ENCODE results near the gene OSER1. TPM values are rescaled to one million over a fixed set of nuclear protein-coding genes. Genes with fewer than 3 reads are reported as not detected.
A peak's percentile ranks its signal among the peaks of the same experiment; 100 is the strongest.

The OSER1 gene
- total RNA-seq, 4 donors from 2014 or later, result 73.0 to 114 (median 94.5) TPM

DNA sequence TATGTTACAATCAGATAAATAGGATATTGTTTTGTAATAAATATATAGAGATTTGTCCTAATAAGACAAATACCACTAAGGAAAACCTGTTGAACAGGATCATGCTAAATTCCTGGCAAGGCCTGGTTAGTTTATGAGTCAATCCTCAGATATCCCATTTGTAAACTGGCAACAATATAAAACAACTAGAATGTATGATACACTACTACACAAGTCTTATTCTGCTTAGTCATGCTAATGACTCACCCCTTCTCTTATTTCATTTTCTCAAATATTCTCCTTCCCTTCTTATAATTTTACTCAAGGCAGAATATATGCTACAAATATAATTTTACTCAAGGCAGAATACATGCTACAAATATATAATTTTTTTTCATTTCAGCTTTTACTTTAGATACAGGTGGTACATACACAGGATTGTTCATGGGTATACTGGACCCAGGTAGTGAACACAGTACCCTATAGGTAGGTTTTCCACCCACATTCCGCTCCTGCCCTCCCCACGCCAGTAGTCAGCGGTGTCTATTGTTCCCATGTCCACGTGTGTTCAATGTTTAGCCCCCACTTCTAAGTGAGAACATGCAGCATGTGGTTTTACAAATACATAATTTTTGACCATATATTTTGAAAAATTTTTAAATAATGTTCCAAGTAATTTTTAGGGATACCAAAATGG, 6.3 kb downstream of the OSER1 start:
- H3K36me3 ChIP-seq, result peaks cover 0 to 31% of the 10 kb centered on the region in 2 donors
- in situ Hi-C loops (cut with MboI; ENCODE audit: low sequenced_read_pairs in 4 of 4), result loop anchor here (25.0 kb wide), 7 partner anchors 258 to 1158 kb away; partner anchors contain the start of genes KCNK15 (in 2 of the 4), PKIG (in 1 of the 4), SDC4 (in 1 of the 4) and SRSF6 (in 1 of the 4)
- DNase-seq, result no peak
- no peaks in the 10 kb centered on the region for H3K27me3 ChIP-seq
- ATAC-seq, result peak; percentile 72 to 79
- no peaks in the 10 kb centered on the region for H3K9me3 ChIP-seq
- no peak for TF ChIP-seq POLR2A (IDR thresholded peaks at IDR 0.05)
- TF ChIP-seq, protein P1, sequence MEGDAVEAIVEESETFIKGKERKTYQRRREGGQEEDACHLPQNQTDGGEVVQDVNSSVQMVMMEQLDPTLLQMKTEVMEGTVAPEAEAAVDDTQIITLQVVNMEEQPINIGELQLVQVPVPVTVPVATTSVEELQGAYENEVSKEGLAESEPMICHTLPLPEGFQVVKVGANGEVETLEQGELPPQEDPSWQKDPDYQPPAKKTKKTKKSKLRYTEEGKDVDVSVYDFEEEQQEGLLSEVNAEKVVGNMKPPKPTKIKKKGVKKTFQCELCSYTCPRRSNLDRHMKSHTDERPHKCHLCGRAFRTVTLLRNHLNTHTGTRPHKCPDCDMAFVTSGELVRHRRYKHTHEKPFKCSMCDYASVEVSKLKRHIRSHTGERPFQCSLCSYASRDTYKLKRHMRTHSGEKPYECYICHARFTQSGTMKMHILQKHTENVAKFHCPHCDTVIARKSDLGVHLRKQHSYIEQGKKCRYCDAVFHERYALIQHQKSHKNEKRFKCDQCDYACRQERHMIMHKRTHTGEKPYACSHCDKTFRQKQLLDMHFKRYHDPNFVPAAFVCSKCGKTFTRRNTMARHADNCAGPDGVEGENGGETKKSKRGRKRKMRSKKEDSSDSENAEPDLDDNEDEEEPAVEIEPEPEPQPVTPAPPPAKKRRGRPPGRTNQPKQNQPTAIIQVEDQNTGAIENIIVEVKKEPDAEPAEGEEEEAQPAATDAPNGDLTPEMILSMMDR (IDR thresholded peaks at IDR 0.05 in 4 of 5, conservative IDR thresholded peaks at IDR 0.05 in 1 of 5), result no peak
- H3K27ac ChIP-seq, result peak overlapping the region; percentile 97 to 100 (median 98)
- intact Hi-C loops (cut with DNase I; ENCODE audit: low total_unique reads), result loop anchor here (10.0 kb wide), 2 partner anchors 381 to 609 kb away; partner anchors contain the start of genes IFT52 and PKIG
- H3K4me1 ChIP-seq, result peaks cover 84 to 90% of the 10 kb centered on the region in 2 donors
- no peak overlapping the region for H3K4me3 ChIP-seq

DNA sequence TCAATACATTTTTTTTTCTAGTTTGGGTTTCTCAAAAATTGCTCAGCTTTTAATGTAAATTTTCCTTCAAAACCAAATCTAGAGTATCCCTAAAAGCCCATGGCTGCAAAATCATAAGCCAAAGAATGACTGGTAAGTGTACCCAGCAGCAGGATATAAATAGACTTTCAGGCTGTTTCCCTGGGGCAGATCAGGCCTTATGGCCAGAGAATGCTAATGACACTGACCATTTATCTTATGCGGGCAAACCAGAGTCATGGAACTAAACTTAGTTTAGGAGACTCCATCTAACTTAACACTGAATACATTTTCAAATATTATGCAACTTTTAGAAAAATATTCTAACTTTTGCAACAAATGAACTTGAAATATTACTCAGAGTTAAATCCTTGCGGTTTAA, 7.4 kb downstream of the OSER1 start:
- Histone ChIP-seq H3K27ac (peak overlapping the region; percentile 97 to 100 (median 98)), H3K27me3 (no peaks in the 10 kb centered on the region), H3K4me3 (no peak overlapping the region), H3K4me1 (peaks cover 78 to 83% of the 10 kb centered on the region in 2 donors), H3K36me3 (peaks cover 0 to 42% of the 10 kb centered on the region in 2 donors), H3K9me3 (no peaks in the 10 kb centered on the region)
- in situ Hi-C loops (cut with MboI; ENCODE audit: low sequenced_read_pairs in 4 of 4) (loop anchor here (25.0 kb wide), 7 partner anchors 259 to 1159 kb away; partner anchors contain the start of genes KCNK15 (in 2 of the 4), PKIG (in 1 of the 4), SDC4 (in 1 of the 4) and SRSF6 (in 1 of the 4)), intact Hi-C loops (cut with DNase I; ENCODE audit: low total_unique reads) (loop anchor here (10.0 kb wide), 2 partner anchors 382 to 608 kb away; partner anchors contain the start of genes IFT52 and PKIG)
- TF ChIP-seq, protein P1 (IDR thresholded peaks at IDR 0.05 in 4 of 5, conservative IDR thresholded peaks at IDR 0.05 in 1 of 5), result no peak
- peak in 1 of 2 donors; percentile 47 for TF ChIP-seq POLR2A (IDR thresholded peaks at IDR 0.05)
- DNase-seq, result peak; percentile 54 to 56
- peak; percentile 76 to 82 for ATAC-seq

DNA sequence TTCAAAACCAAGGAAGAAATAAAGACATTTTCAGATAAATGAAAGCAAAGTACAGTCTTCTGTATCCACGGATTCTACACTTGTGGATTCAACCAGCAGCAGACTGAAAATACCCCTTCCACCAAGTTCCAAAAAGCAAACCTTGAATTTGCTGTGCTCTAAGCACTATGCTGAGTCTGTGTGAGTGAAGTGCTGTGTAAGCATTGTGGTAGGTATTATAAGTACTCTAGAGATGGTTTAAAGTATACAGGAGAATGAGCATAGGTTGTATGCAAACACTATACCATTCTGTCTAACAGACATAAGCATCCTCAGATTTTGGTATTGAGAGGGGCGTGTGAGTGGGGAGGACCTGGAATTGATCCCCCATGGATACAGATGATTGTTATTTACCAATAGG, 9.6 kb downstream of the OSER1 start:
- Histone ChIP-seq H3K36me3 (peaks cover 0 to 63% of the 10 kb centered on the region in 2 donors), H3K27ac (peak overlapping the region; percentile 97 to 100 (median 98)), H3K4me3 (no peak overlapping the region), H3K4me1 (peaks cover 59 to 64% of the 10 kb centered on the region in 2 donors), H3K27me3 (no peaks in the 10 kb centered on the region), H3K9me3 (no peaks in the 10 kb centered on the region)
- intact Hi-C loops (cut with DNase I; ENCODE audit: low total_unique reads), result loop anchor here (10.0 kb wide), 2 partner anchors 384 to 606 kb away; partner anchors contain the start of genes IFT52 and PKIG
- in situ Hi-C loops (cut with MboI; ENCODE audit: low sequenced_read_pairs in 4 of 4), result loop anchor here (25.0 kb wide), 7 partner anchors 261 to 1161 kb away; partner anchors contain the start of genes KCNK15 (in 2 of the 4), PKIG (in 1 of the 4), SDC4 (in 1 of the 4) and SRSF6 (in 1 of the 4)
- no peak for DNase-seq
- no peak for ATAC-seq
- TF ChIP-seq, protein P1 (IDR thresholded peaks at IDR 0.05 in 4 of 5, conservative IDR thresholded peaks at IDR 0.05 in 1 of 5), result no peak
- no peak for TF ChIP-seq POLR2A (IDR thresholded peaks at IDR 0.05)

DNA sequence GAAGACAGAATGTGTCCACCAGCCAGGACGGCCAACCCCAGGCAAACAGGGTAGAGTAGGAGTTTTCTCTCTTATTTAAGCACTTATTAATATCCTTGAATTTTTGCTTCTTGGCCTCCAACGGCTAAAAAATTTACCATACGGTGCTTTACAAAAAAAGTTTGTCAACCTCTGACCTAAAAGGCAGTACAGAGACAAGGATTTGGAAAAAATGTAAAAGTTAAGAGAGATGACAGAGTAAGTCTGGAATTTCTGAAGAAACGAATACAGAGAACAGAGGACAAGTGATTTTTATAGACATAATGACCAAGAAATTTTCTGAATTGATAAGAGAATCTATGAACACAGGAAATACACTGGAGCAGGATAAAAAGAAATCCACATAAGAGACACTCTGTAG, 10.2 kb downstream of the OSER1 start:
- in situ Hi-C loops (cut with MboI; ENCODE audit: low sequenced_read_pairs in 4 of 4) (loop anchor here (25.0 kb wide), 7 partner anchors 262 to 1162 kb away; partner anchors contain the start of genes KCNK15 (in 2 of the 4), PKIG (in 1 of the 4), SDC4 (in 1 of the 4) and SRSF6 (in 1 of the 4)), intact Hi-C loops (cut with DNase I; ENCODE audit: low total_unique reads) (loop anchor here (10.0 kb wide), 2 partner anchors 384 to 606 kb away; partner anchors contain the start of genes IFT52 and PKIG)
- Histone ChIP-seq H3K4me1 (peaks cover 52 to 59% of the 10 kb centered on the region in 2 donors), H3K27ac (peak overlapping the region; percentile 97 to 100 (median 98)), H3K4me3 (no peak overlapping the region), H3K27me3 (no peaks in the 10 kb centered on the region), H3K36me3 (peaks cover 0 to 63% of the 10 kb centered on the region in 2 donors), H3K9me3 (no peaks in the 10 kb centered on the region)
- no peak for TF ChIP-seq POLR2A (IDR thresholded peaks at IDR 0.05)
- TF ChIP-seq, protein P1 (IDR thresholded peaks at IDR 0.05 in 4 of 5, conservative IDR thresholded peaks at IDR 0.05 in 1 of 5), result no peak
- ATAC-seq (no peak), DNase-seq (no peak)

All from gastrocnemius medialis (tissue), 4 donors.